ENCODE data around the gene ACTRT2.

Gene ACTRT2

DNA sequence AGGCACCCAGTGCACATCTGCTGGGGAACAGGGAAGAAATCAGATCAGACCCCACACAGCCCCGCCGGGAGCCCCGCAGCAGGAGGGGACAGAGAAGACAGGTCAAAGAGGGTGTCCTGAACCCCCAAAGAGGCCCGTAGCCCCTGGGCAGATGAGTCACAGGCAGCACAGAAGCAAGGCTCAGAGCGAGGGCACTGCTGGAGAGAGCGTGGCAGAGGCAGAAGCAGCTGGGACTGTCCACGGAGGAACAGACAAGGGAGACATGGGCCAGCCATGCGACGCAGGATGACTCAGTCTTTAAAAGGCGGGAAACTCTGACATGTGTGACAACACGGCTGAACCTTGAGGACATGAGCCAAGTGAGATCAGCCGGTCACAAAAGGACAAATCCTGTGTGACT, 33.2 kb downstream of the ACTRT2 start:
- Histone ChIP-seq H3K36me3 (ENCODE audit: insufficient read depth, low read length) (no peaks in the 10 kb centered on the region), H3K4me3 (no peak overlapping the region), H3K9me3 (ENCODE audit: low read depth, low read length) (no peaks in the 10 kb centered on the region), H3K9ac (ENCODE audit: insufficient read length) (no peak overlapping the region), H3K27ac (no peak overlapping the region)
- DNase-seq (ENCODE audit: low read depth, low spot score), result no peak
- TF ChIP-seq POLR2AphosphoS5 (IDR thresholded peaks at IDR 0.05; ENCODE audit: borderline replicate concordance, low read depth, low read length) (no peak), FOXP2 (optimal IDR thresholded peaks at IDR 0.05; ENCODE audit: control extremely low read depth, extremely low read length, insufficient read depth) (no peak), EZH2 (IDR thresholded peaks at IDR 0.05) (no peak)

DNA sequence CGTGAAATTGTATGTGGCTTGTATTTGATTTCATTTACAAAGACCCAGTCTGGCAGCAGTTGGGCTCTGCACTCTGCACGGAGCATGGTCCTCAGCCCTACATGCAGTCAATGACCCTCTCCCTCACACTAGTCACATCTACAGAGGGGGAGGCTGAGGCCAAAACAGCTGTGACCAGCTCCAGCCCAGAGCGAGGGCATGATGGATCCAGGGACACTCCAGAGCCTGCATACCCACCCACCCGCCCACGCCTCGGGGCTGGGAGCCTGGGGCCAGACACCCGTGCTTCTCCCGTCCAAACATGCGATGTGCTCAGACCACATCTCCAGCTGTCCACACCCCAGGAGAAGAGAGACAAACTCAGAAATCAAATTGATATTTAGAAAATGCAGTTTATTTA, 33.8 kb downstream of the ACTRT2 start:
- Histone ChIP-seq H3K9ac (ENCODE audit: insufficient read length) (no peak overlapping the region), H3K36me3 (ENCODE audit: insufficient read depth, low read length) (no peaks in the 10 kb centered on the region), H3K4me3 (no peak overlapping the region), H3K27ac (no peak overlapping the region), H3K9me3 (ENCODE audit: low read depth, low read length) (no peaks in the 10 kb centered on the region)
- TF ChIP-seq POLR2AphosphoS5 (IDR thresholded peaks at IDR 0.05; ENCODE audit: borderline replicate concordance, low read depth, low read length) (no peak), EZH2 (IDR thresholded peaks at IDR 0.05) (no peak), FOXP2 (optimal IDR thresholded peaks at IDR 0.05; ENCODE audit: control extremely low read depth, extremely low read length, insufficient read depth) (no peak)
- no peak for DNase-seq (ENCODE audit: low read depth, low spot score)

- TF ChIP-seq EZH2 (IDR thresholded peaks at IDR 0.05), result no peak
- no peak for TF ChIP-seq FOXP2 (optimal IDR thresholded peaks at IDR 0.05; ENCODE audit: control extremely low read depth, extremely low read length, insufficient read depth)
- TF ChIP-seq POLR2AphosphoS5 (IDR thresholded peaks at IDR 0.05; ENCODE audit: borderline replicate concordance, low read depth, low read length), result no peak
- no peak for DNase-seq (ENCODE audit: low read depth, low spot score)
- no peak overlapping the region for H3K4me3 ChIP-seq
- no peaks in the 10 kb centered on the region for H3K9me3 ChIP-seq (ENCODE audit: low read depth, low read length)
- no peak overlapping the region for H3K27ac ChIP-seq
- no peaks in the 10 kb centered on the region for H3K36me3 ChIP-seq (ENCODE audit: insufficient read depth, low read length)
- no peak overlapping the region for H3K9ac ChIP-seq (ENCODE audit: insufficient read length)
These were observed 35.4 kb downstream of the ACTRT2 start for GRCh38 chr1:3056641-3057040.

- Histone ChIP-seq H3K4me3 (no peak overlapping the region), H3K9me3 (ENCODE audit: low read depth, low read length) (no peaks in the 10 kb centered on the region), H3K9ac (ENCODE audit: insufficient read length) (no peak overlapping the region), H3K27ac (no peak overlapping the region), H3K36me3 (ENCODE audit: insufficient read depth, low read length) (no peaks in the 10 kb centered on the region)
- DNase-seq (ENCODE audit: low read depth, low spot score), result no peak
- TF ChIP-seq FOXP2 (optimal IDR thresholded peaks at IDR 0.05; ENCODE audit: control extremely low read depth, extremely low read length, insufficient read depth), result no peak
- no peak for TF ChIP-seq EZH2 (IDR thresholded peaks at IDR 0.05)
- no peak for TF ChIP-seq POLR2AphosphoS5 (IDR thresholded peaks at IDR 0.05; ENCODE audit: borderline replicate concordance, low read depth, low read length)
These were observed 37.2 kb downstream of the ACTRT2 start for GRCh38 chr1:3058263-3059030.

DNA sequence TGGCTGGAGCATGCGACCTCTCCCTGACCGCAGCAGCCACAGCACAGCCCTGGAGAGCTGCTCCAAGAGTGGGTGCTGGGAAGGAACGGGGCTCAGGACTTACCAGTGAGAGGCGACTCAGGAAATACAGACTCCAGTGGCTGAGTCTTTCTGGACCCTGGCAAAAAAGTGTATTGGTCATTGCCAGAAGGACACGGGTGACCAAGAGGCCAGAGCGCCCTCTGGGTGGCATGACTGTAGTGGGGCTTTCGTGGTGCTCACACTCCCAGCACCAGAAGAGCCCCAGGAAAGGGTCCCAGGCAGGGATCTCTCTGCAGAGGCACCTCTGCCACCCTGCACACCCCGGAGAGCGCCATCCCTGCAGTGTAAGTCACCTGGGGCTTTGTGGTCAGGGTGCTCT, 38.9 kb downstream of the ACTRT2 start:
- H3K9me3 ChIP-seq (ENCODE audit: low read depth, low read length), result no peaks in the 10 kb centered on the region
- DNase-seq (ENCODE audit: low read depth, low spot score), result no peak
- H3K36me3 ChIP-seq (ENCODE audit: insufficient read depth, low read length), result no peaks in the 10 kb centered on the region
- TF ChIP-seq EZH2 (IDR thresholded peaks at IDR 0.05) (no peak), FOXP2 (optimal IDR thresholded peaks at IDR 0.05; ENCODE audit: control extremely low read depth, extremely low read length, insufficient read depth) (no peak), POLR2AphosphoS5 (IDR thresholded peaks at IDR 0.05; ENCODE audit: borderline replicate concordance, low read depth, low read length) (no peak)
- no peak overlapping the region for H3K9ac ChIP-seq (ENCODE audit: insufficient read length)
- H3K27ac ChIP-seq, result no peak overlapping the region
- no peak overlapping the region for H3K4me3 ChIP-seq

- no peaks in the 10 kb centered on the region for H3K36me3 ChIP-seq (ENCODE audit: insufficient read depth, low read length)
- TF ChIP-seq FOXP2 (optimal IDR thresholded peaks at IDR 0.05; ENCODE audit: control extremely low read depth, extremely low read length, insufficient read depth), result no peak
- TF ChIP-seq POLR2AphosphoS5 (IDR thresholded peaks at IDR 0.05; ENCODE audit: borderline replicate concordance, low read depth, low read length), result no peak
- no peak for TF ChIP-seq EZH2 (IDR thresholded peaks at IDR 0.05)
- no peak overlapping the region for H3K27ac ChIP-seq
- no peak overlapping the region for H3K4me3 ChIP-seq
- no peak overlapping the region for H3K9ac ChIP-seq (ENCODE audit: insufficient read length)
- no peak for DNase-seq (ENCODE audit: low read depth, low spot score)
- H3K9me3 ChIP-seq (ENCODE audit: low read depth, low read length), result no peaks in the 10 kb centered on the region
These were observed 39.6 kb downstream of the ACTRT2 start for GRCh38 chr1:3060601-3061551.

DNA sequence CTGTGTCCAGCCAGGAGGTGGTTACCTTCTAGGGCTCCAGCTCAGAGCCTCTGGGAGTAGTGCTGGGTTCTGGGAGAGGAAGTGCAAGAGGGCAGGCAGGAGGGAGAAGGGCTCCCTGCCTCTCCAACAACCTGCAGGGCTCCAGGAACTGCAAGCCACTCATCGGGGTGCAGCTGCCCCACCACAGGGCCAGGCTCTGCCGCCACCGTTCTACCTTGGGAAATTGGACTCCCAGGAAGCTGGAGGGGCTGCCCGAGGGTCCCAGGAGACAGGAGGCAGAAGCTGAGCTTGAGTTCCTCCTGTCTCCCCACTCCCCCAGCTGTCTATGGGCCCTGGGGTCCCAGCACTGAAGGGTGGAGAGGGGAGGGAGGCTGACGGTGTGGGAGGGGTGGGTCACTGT, 40.3 kb downstream of the ACTRT2 start:
- no peak overlapping the region for H3K9ac ChIP-seq (ENCODE audit: insufficient read length)
- no peaks in the 10 kb centered on the region for H3K36me3 ChIP-seq (ENCODE audit: insufficient read depth, low read length)

GRCh38 chr1:3061981-3062615, 40.8 kb downstream of the ACTRT2 start:
- no peak overlapping the region for H3K27ac ChIP-seq
- H3K9me3 ChIP-seq (ENCODE audit: low read depth, low read length), result no peaks in the 10 kb centered on the region
- H3K9ac ChIP-seq (ENCODE audit: insufficient read length), result no peak overlapping the region
- no peak for TF ChIP-seq FOXP2 (optimal IDR thresholded peaks at IDR 0.05; ENCODE audit: control extremely low read depth, extremely low read length, insufficient read depth)
- no peak for TF ChIP-seq EZH2 (IDR thresholded peaks at IDR 0.05)
- no peak for TF ChIP-seq POLR2AphosphoS5 (IDR thresholded peaks at IDR 0.05; ENCODE audit: borderline replicate concordance, low read depth, low read length)
- no peaks in the 10 kb centered on the region for H3K36me3 ChIP-seq (ENCODE audit: insufficient read depth, low read length)
- DNase-seq (ENCODE audit: low read depth, low spot score), result no peak
- no peak overlapping the region for H3K4me3 ChIP-seq

More for the DNA sequence above, 40.3 kb downstream of the ACTRT2 start:
- Histone ChIP-seq H3K9me3 (ENCODE audit: low read depth, low read length) (no peaks in the 10 kb centered on the region), H3K27ac (no peak overlapping the region), H3K4me3 (no peak overlapping the region)
- DNase-seq (ENCODE audit: low read depth, low spot score), result no peak
- no peak for TF ChIP-seq FOXP2 (optimal IDR thresholded peaks at IDR 0.05; ENCODE audit: control extremely low read depth, extremely low read length, insufficient read depth)
- no peak for TF ChIP-seq POLR2AphosphoS5 (IDR thresholded peaks at IDR 0.05; ENCODE audit: borderline replicate concordance, low read depth, low read length)
- no peak for TF ChIP-seq EZH2 (IDR thresholded peaks at IDR 0.05)
